ENCODE measurements around the gene KCTD18.

Gene KCTD18

DNA sequence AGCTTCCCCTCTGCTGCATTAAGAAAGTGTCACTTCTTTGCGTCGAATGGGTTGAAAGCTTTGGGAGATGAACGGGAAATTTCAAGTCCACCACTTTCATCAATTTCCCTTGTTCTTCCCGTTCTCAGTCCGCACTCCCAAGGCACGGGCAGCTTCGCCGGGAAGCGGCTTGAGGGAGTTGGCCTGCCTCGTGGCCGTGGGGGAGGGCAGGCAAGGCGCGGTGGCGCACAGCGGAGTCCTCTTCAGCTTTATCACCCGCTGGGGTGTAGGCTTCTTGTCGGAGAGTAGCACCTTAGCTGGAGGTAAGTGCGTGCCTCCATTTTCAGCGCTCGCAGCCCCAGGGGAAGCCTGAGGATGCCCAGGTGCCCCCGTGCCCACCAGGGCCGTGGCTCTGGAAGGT, 19.9 kb downstream of the KCTD18 start:
- H2BK120ac ChIP-seq (ENCODE audit: insufficient read depth, low read length, poor library complexity): no peak overlapping the region
- H3K27ac ChIP-seq (ENCODE audit: low read depth, low read length): no peak overlapping the region
- no peak overlapping the region for H3K9ac ChIP-seq (ENCODE audit: low read length)
- no peak overlapping the region for H2BK12ac ChIP-seq (ENCODE audit: low read length)
- H3K23ac ChIP-seq (ENCODE audit: low read length): no peak overlapping the region
- H3K79me1 ChIP-seq (ENCODE audit: low read length): no peaks in the 10 kb centered on the region
- no peak overlapping the region for H3K4me2 ChIP-seq (ENCODE audit: low read length)
- no peak overlapping the region for H3K14ac ChIP-seq (ENCODE audit: low read length)
- WGBS (ENCODE audit: extremely low coverage, insufficient coverage, insufficient read length): no CpG with 5 or more reads among the region's 22 CpGs
- no peaks in the 10 kb centered on the region for H3K79me2 ChIP-seq (ENCODE audit: control insufficient read depth, insufficient read depth, low read length, poor library complexity)
- no peak overlapping the region for H2AK5ac ChIP-seq (ENCODE audit: low read length)
- H4K8ac ChIP-seq (ENCODE audit: low read depth, low read length): no peak overlapping the region
- H3K27me3 ChIP-seq (ENCODE audit: insufficient read depth, low read length): no peaks in the 10 kb centered on the region
- no peaks in the 10 kb centered on the region for H3K4me1 ChIP-seq (ENCODE audit: control insufficient read depth in 1 of 2, insufficient read depth in 2 of 2, low read length in 2 of 2)
- H3K18ac ChIP-seq (ENCODE audit: low read length): no peak overlapping the region
- H3K4ac ChIP-seq (ENCODE audit: low read depth, low read length): no peak overlapping the region
- peaks cover 7 to 8% of the 10 kb centered on the region in 2 experiments for H3K36me3 ChIP-seq (ENCODE audit: control insufficient read depth in 1 of 2, insufficient read depth in 2 of 2, low read length in 2 of 2)
- H3K9me3 ChIP-seq (ENCODE audit: insufficient read depth, low read depth, low read length): peaks cover 2% of the 10 kb centered on the region
- H4K12ac ChIP-seq (ENCODE audit: low read depth, low read length): no peak overlapping the region
- no peak overlapping the region for H2AFZ ChIP-seq (ENCODE audit: insufficient read depth, low read length, poor library complexity)
- no peak for DNase-seq
- H4K91ac ChIP-seq (ENCODE audit: low read depth, low read length): no peak overlapping the region
- no peak overlapping the region for H3K4me3 ChIP-seq (ENCODE audit: low read depth, low read length)
- H2BK5ac ChIP-seq (ENCODE audit: low read depth, low read length, poor library complexity): no peak overlapping the region

- Histone ChIP-seq H4K12ac (ENCODE audit: low read depth, low read length) (no peak overlapping the region), H3K4me2 (ENCODE audit: low read length) (no peak overlapping the region), H2AFZ (ENCODE audit: insufficient read depth, low read length, poor library complexity) (no peak overlapping the region), H3K27me3 (ENCODE audit: insufficient read depth, low read length) (no peaks in the 10 kb centered on the region), H2BK5ac (ENCODE audit: low read depth, low read length, poor library complexity) (no peak overlapping the region), H4K91ac (ENCODE audit: low read depth, low read length) (no peak overlapping the region), H3K9ac (ENCODE audit: low read length) (no peak overlapping the region), H2AK5ac (ENCODE audit: low read length) (no peak overlapping the region), H3K79me2 (ENCODE audit: control insufficient read depth, insufficient read depth, low read length, poor library complexity) (no peaks in the 10 kb centered on the region), H3K4me1 (ENCODE audit: control insufficient read depth in 1 of 2, insufficient read depth in 2 of 2, low read length in 2 of 2) (no peaks in the 10 kb centered on the region), H3K79me1 (ENCODE audit: low read length) (no peaks in the 10 kb centered on the region), H2BK12ac (ENCODE audit: low read length) (no peak overlapping the region), H2BK120ac (ENCODE audit: insufficient read depth, low read length, poor library complexity) (no peak overlapping the region), H3K4me3 (ENCODE audit: low read depth, low read length) (no peak overlapping the region), H3K27ac (ENCODE audit: low read depth, low read length) (no peak overlapping the region), H3K9me3 (ENCODE audit: insufficient read depth, low read depth, low read length) (peaks cover 2% of the 10 kb centered on the region), H4K8ac (ENCODE audit: low read depth, low read length) (no peak overlapping the region), H3K36me3 (ENCODE audit: control insufficient read depth in 1 of 2, insufficient read depth in 2 of 2, low read length in 2 of 2) (peaks cover 7 to 8% of the 10 kb centered on the region in 2 experiments), H3K4ac (ENCODE audit: low read depth, low read length) (no peak overlapping the region), H3K14ac (ENCODE audit: low read length) (no peak overlapping the region), H3K23ac (ENCODE audit: low read length) (no peak overlapping the region), H3K18ac (ENCODE audit: low read length) (no peak overlapping the region)
- DNase-seq: no peak
- WGBS (ENCODE audit: extremely low coverage, insufficient coverage, insufficient read length): no CpG with 5 or more reads among the region's 4 CpGs
Measured at GRCh38 chr2:200488169-200488568, 21.7 kb downstream of the KCTD18 start.

DNA sequence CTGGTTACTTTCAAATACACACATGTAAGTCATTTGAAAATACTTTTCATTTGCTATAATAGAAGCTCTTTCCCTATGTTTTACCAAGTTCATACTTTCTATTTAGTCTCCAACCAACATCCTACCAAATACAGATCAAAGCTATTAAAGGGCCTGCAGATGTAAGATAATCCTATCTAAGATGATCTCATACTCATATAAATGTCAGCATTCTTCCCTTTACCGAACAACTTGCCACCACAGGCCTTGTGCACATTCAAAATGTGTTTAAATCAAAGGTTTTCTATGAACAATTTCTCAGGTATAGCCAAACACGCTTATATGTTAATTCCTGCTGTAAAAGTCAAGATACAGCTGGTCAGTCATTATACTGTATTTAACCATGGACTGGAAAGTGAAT, 23.3 kb downstream of the KCTD18 start:
- Histone ChIP-seq H3K9ac (ENCODE audit: low read length) (no peak overlapping the region), H3K23ac (ENCODE audit: low read length) (no peak overlapping the region), H3K4me2 (ENCODE audit: low read length) (no peak overlapping the region), H2AFZ (ENCODE audit: insufficient read depth, low read length, poor library complexity) (no peak overlapping the region), H3K4me1 (ENCODE audit: control insufficient read depth in 1 of 2, insufficient read depth in 2 of 2, low read length in 2 of 2) (no peaks in the 10 kb centered on the region), H2BK120ac (ENCODE audit: insufficient read depth, low read length, poor library complexity) (no peak overlapping the region), H3K27me3 (ENCODE audit: insufficient read depth, low read length) (no peaks in the 10 kb centered on the region), H2BK12ac (ENCODE audit: low read length) (no peak overlapping the region), H4K8ac (ENCODE audit: low read depth, low read length) (no peak overlapping the region), H3K14ac (ENCODE audit: low read length) (no peak overlapping the region), H3K4me3 (ENCODE audit: low read depth, low read length) (no peak overlapping the region), H3K79me1 (ENCODE audit: low read length) (no peaks in the 10 kb centered on the region), H4K12ac (ENCODE audit: low read depth, low read length) (no peak overlapping the region), H3K18ac (ENCODE audit: low read length) (no peak overlapping the region), H2BK5ac (ENCODE audit: low read depth, low read length, poor library complexity) (no peak overlapping the region), H4K91ac (ENCODE audit: low read depth, low read length) (no peak overlapping the region), H3K9me3 (ENCODE audit: insufficient read depth, low read depth, low read length) (peaks cover 2% of the 10 kb centered on the region), H3K79me2 (ENCODE audit: control insufficient read depth, insufficient read depth, low read length, poor library complexity) (no peaks in the 10 kb centered on the region), H3K27ac (ENCODE audit: low read depth, low read length) (no peak overlapping the region), H3K4ac (ENCODE audit: low read depth, low read length) (no peak overlapping the region), H2AK5ac (ENCODE audit: low read length) (no peak overlapping the region), H3K36me3 (ENCODE audit: control insufficient read depth in 1 of 2, insufficient read depth in 2 of 2, low read length in 2 of 2) (peaks cover 7 to 8% of the 10 kb centered on the region in 2 experiments)
- WGBS (ENCODE audit: extremely low coverage, insufficient coverage, insufficient read length): no CpG with 5 or more reads among the region's 2 CpGs
- DNase-seq: no peak

DNA sequence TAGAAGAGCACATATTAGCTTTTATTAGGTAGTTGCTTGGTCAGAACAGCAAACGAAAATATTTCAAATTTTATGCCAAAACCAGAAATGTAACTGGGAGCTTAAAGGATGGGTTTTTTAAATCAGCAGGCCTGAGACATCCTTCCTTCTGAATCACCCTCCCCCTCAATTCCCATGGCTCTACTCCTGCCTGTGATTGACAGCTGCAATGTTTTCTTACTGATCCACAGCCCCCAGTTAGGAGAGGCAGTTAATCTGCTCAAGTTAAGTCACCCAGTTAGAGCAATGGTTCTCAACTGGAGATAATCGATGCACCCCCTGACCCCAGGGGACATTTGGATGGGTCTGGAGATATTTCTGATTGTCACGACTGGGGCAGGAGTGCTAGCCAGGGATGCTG, 24.9 kb downstream of the KCTD18 start:
- no peak for DNase-seq
- Histone ChIP-seq H2AK5ac (ENCODE audit: low read length) (no peak overlapping the region), H3K9me3 (ENCODE audit: insufficient read depth, low read depth, low read length) (no peaks in the 10 kb centered on the region), H2BK5ac (ENCODE audit: low read depth, low read length, poor library complexity) (no peak overlapping the region), H4K12ac (ENCODE audit: low read depth, low read length) (no peak overlapping the region), H3K23ac (ENCODE audit: low read length) (no peak overlapping the region), H2BK120ac (ENCODE audit: insufficient read depth, low read length, poor library complexity) (no peak overlapping the region), H3K18ac (ENCODE audit: low read length) (no peak overlapping the region), H2AFZ (ENCODE audit: insufficient read depth, low read length, poor library complexity) (no peak overlapping the region), H3K79me1 (ENCODE audit: low read length) (no peaks in the 10 kb centered on the region), H3K36me3 (ENCODE audit: control insufficient read depth in 1 of 2, insufficient read depth in 2 of 2, low read length in 2 of 2) (peaks cover under 1 to 2% of the 10 kb centered on the region in 2 experiments), H4K91ac (ENCODE audit: low read depth, low read length) (no peak overlapping the region), H3K14ac (ENCODE audit: low read length) (no peak overlapping the region), H3K4me1 (ENCODE audit: control insufficient read depth in 1 of 2, insufficient read depth in 2 of 2, low read length in 2 of 2) (no peaks in the 10 kb centered on the region), H4K8ac (ENCODE audit: low read depth, low read length) (no peak overlapping the region), H3K27me3 (ENCODE audit: insufficient read depth, low read length) (no peaks in the 10 kb centered on the region), H3K27ac (ENCODE audit: low read depth, low read length) (no peak overlapping the region), H3K4me3 (ENCODE audit: low read depth, low read length) (no peak overlapping the region), H2BK12ac (ENCODE audit: low read length) (no peak overlapping the region), H3K79me2 (ENCODE audit: control insufficient read depth, insufficient read depth, low read length, poor library complexity) (no peaks in the 10 kb centered on the region), H3K9ac (ENCODE audit: low read length) (no peak overlapping the region), H3K4me2 (ENCODE audit: low read length) (no peak overlapping the region), H3K4ac (ENCODE audit: low read depth, low read length) (no peak overlapping the region)
- no CpG with 5 or more reads among the region's 3 CpGs for WGBS (ENCODE audit: extremely low coverage, insufficient coverage, insufficient read length)

Data from trophoblast cell (in vitro differentiated cells and primary cell).